ENCODE measurements around the gene CERCAM.

CERCAM gene

DNA sequence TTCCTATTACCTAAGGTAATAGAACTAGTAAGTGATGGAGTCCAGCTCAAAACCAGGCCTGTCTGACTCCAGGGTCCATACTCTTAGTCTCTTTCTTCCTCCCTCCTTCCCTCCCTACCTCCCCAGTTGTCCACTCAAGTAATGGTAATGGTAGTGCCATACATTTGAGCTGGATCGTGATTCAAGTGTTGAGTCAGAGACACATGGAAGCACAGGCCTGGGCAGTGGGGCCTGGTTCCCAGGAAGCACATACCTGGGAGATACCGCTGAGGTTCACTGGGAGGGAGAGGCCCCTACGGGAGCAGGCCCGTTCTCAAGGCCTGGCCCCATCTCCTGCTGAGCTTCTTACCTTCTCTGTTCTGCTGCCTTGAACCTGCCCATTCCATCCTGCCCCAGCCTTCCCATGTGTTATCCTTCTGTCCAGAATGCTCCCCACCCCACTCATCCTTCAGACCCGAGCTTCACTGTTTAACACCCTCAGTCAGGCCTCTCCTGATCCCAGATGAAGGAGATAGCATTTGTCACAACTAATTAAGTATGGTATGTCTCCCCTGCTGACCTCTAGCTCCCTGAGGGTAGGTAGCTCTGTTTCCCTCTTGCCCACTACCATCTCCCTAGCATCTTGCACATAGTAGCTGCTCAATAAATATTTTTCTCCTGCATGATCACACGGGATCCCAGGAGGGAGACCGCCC lies 35.7 kb upstream of the CERCAM start:
- Histone ChIP-seq H3K27ac (ENCODE audit: low read depth, low read length) (no peak overlapping the region), H3K27me3 (ENCODE audit: control insufficient read depth in 5 of 5, insufficient read depth in 4 of 5, low read length in 5 of 5) (no peaks in the 10 kb centered on the region), H3K9me3 (ENCODE audit: control insufficient read depth in 5 of 5, low read length in 5 of 5) (no peaks in the 10 kb centered on the region), H3K4me3 (ENCODE audit: low read depth in 1 of 5, low read length in 5 of 5) (no peak overlapping the region), H3K36me3 (ENCODE audit: control insufficient read depth in 5 of 5, insufficient read depth in 5 of 5, low read length in 5 of 5) (peaks cover 0 to 88% (median 70%) of the 10 kb centered on the region in 5 donors), H3K4me1 (ENCODE audit: control insufficient read depth in 5 of 5, insufficient read depth in 5 of 5, low read length in 5 of 5) (no peaks in the 10 kb centered on the region), H3K9ac (ENCODE audit: low read length in 5 of 5) (peak overlapping the region in 1 of 5 donors; percentile 10)

DNA sequence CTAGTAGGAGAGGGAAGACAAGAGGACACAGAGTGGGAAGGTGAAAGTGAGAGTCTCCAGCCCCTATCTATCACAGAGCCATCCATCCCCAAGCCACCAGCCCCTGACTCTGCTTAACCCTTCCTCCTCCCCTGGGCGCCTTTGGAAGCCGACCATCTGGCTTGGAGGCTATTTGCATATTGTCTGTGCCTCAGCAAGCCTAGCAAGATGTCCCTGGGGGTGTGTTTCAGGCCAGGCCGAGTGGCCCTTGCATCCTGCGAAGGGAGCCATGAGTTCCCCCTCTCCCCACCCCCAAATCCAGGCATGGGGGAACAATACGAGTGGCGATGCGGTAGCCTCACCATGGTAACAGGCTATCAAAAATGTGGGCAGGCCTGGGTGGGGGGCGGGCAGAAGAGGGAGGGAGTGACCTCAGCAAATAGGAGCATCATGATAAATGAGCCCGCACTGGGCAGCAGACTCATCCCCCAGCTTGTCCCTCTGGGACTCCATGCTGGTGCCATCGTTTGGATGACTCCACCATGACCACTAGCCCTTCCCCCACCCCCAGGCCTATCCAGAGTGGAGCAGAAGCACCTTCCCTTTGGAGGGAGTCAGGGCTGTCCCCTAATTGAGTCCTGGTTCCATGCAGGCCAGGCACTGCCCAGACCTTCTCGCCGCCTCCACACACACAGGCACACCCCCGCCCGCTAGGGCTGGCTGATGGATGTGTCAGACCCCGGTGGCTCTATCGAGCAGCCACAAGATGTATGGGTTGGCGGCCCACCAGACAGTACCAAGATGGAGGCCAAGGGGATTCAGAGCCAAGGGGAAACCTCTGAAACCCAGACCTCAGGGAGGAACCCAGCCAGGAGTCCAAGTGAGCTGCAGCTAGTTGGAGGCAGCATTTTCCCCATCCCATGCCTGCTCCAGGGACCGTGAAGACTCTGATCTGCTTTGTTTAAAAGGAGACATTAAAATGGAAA lies 34.9 kb upstream of the CERCAM start:
- Histone ChIP-seq H3K36me3 (ENCODE audit: control insufficient read depth in 5 of 5, insufficient read depth in 5 of 5, low read length in 5 of 5) (peaks cover 0 to 87% (median 73%) of the 10 kb centered on the region in 5 donors), H3K9me3 (ENCODE audit: control insufficient read depth in 5 of 5, low read length in 5 of 5) (no peaks in the 10 kb centered on the region), H3K9ac (ENCODE audit: low read length in 5 of 5) (peak overlapping the region in 1 of 5 donors; percentile 10), H3K4me1 (ENCODE audit: control insufficient read depth in 5 of 5, insufficient read depth in 5 of 5, low read length in 5 of 5) (no peaks in the 10 kb centered on the region), H3K4me3 (ENCODE audit: low read depth in 1 of 5, low read length in 5 of 5) (no peak overlapping the region), H3K27ac (ENCODE audit: low read depth, low read length) (no peak overlapping the region), H3K27me3 (ENCODE audit: control insufficient read depth in 5 of 5, insufficient read depth in 4 of 5, low read length in 5 of 5) (no peaks in the 10 kb centered on the region)

DNA sequence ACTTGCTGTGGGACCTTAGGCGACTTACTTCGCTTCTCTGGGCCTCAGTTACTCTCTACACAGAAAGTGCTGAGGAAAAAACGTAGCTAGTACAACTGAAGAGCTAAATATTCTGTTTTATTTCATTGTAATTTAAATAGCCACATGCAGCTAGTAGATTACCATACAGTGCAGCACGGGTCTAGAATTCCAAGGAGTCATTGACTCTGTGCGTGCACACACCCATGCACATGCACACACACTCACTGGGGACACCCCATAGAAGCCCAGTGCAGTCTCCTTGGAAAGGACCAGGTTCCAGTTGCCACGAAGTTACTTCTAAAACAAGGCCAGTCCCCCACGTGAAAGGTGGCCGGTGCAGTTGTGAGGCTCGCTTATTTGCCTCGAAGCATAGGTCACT lies 32.5 kb upstream of the CERCAM start:
- Histone ChIP-seq H3K9ac (ENCODE audit: low read length in 5 of 5) (no peak overlapping the region), H3K4me1 (ENCODE audit: control insufficient read depth in 5 of 5, insufficient read depth in 5 of 5, low read length in 5 of 5) (no peaks in the 10 kb centered on the region), H3K27ac (ENCODE audit: low read depth, low read length) (no peak overlapping the region), H3K36me3 (ENCODE audit: control insufficient read depth in 5 of 5, insufficient read depth in 5 of 5, low read length in 5 of 5) (peaks cover 0 to 90% (median 81%) of the 10 kb centered on the region in 5 donors), H3K27me3 (ENCODE audit: control insufficient read depth in 5 of 5, insufficient read depth in 4 of 5, low read length in 5 of 5) (no peaks in the 10 kb centered on the region), H3K4me3 (ENCODE audit: low read depth in 1 of 5, low read length in 5 of 5) (no peak overlapping the region), H3K9me3 (ENCODE audit: control insufficient read depth in 5 of 5, low read length in 5 of 5) (no peaks in the 10 kb centered on the region)

DNA sequence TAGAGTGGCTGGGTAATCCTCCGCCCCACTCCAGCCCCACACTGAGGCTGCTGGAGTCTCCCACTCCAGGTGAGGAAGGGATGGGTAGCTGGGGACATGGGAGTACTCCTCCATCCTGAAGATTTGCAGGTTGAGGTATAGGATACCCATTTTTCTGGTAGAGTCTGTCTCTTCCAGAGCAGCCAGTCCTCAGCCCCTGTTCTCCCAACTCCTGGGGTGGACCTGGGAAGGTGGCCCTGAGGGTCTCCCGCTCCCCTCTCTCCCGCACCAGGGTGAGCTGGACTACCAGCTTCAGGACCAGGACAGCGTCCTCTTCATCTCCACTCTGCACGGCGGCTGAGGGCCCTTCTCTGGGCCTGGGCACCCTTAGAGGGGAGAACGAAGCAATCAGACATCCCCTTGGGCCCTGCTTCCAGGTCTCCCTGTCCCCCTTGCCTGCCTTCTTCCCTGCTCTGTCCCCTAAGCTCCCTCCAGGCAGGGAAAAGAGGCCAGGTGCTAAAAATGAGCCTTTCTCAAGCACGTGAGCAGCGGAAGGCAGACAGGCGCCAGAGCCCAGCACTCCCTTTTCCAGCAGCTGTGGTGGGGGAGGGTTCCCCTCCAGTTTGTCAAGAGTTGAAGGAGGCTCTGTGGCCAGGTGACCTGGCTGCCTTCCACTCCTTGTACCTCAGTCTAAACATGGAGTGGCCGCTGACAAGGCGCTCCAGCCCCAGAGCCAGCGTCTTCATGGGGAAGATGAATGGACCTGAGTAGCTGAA lies 31.1 kb upstream of the CERCAM start:
- no peak overlapping the region for H3K4me3 ChIP-seq (ENCODE audit: low read depth in 1 of 5, low read length in 5 of 5)
- peaks cover 0 to 78% (median 71%) of the 10 kb centered on the region in 5 donors for H3K36me3 ChIP-seq (ENCODE audit: control insufficient read depth in 5 of 5, insufficient read depth in 5 of 5, low read length in 5 of 5)

DNA sequence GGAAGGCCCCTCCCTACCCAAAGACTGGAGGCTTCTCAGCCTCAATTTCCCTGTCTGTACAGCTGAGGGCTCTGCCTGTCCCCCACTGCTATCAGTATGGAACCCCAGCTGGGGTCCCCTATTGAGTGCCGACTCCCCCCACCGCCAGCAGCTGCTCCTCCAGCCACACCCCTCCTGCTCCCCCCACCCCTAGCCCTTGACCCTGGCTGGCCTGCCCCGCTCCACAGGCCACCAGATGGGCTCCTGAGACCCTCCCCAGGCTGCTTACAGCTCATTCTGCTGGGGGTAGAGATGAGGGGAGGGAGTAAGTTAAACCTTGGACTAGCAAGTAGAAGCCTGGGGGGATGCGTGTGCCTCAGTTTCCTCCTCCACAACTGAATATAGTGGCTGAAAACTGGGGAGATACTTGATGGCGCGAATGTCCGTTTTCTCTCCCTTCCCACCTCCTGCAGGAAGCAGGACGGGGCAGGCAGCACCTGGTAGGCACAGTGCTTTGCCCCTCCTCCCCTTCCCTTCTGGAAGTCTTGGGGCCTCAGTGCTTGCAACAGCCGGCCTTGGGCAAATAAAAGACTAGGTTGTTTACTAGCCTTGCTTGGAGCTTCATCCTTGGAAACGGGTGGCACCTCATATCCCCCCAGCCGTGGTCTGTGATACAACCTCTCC lies 30.4 kb upstream of the CERCAM start:
- peaks cover 0 to 71% (median 64%) of the 10 kb centered on the region in 5 donors for H3K36me3 ChIP-seq (ENCODE audit: control insufficient read depth in 5 of 5, insufficient read depth in 5 of 5, low read length in 5 of 5)

More for the DNA sequence above, 31.1 kb upstream of the CERCAM start:
- Histone ChIP-seq H3K27ac (ENCODE audit: low read depth, low read length) (no peak overlapping the region), H3K9ac (ENCODE audit: low read length in 5 of 5) (no peak overlapping the region), H3K9me3 (ENCODE audit: control insufficient read depth in 5 of 5, low read length in 5 of 5) (no peaks in the 10 kb centered on the region), H3K27me3 (ENCODE audit: control insufficient read depth in 5 of 5, insufficient read depth in 4 of 5, low read length in 5 of 5) (no peaks in the 10 kb centered on the region), H3K4me1 (ENCODE audit: control insufficient read depth in 5 of 5, insufficient read depth in 5 of 5, low read length in 5 of 5) (no peaks in the 10 kb centered on the region)

DNA sequence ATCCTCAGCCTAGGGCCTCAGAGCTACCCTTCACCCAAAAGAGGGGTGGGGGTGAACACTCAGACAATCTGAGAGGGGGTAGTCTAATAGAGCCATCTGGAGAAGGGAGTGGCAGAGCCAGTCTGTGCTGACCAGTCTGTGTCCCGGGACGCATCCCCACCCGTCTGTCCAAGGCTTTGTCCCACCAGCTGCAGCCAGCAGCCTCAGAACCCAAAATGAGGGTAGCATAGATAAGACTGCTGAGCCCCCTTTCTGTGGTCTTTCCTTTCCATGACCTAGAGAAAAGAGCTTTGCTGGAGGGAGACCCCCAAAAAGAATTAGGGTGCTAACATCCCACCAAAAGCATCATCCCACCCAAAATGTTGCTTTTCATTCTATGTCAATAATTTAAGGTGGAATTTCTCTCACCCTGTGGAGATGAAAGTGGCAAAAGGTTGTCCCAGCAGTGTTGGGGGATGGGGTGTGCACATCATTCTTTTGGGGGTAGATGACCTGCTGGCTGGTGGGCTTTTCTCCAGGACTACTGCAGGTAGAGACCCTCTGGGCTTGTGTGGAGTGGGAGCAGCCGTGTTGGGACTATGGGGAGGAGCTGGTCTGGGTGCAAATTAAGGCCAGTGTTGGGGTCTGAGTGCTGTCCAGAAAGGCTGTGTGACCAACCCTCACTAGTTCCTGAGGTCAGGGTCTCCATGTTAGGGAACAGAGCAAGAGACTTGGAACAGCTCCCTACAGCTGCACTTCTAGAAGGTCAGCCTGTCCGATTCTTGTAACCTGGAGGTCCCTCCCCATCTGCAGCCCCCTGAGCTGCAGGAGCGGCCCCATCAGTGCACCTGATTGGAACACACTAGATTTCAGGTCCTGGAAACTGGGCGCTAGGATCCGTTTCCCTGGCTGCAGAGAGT lies 29.6 kb upstream of the CERCAM start:
- Histone ChIP-seq H3K36me3 (ENCODE audit: control insufficient read depth in 5 of 5, insufficient read depth in 5 of 5, low read length in 5 of 5) (peaks cover 0 to 63% (median 60%) of the 10 kb centered on the region in 5 donors), H3K9me3 (ENCODE audit: control insufficient read depth in 5 of 5, low read length in 5 of 5) (no peaks in the 10 kb centered on the region), H3K27me3 (ENCODE audit: control insufficient read depth in 5 of 5, insufficient read depth in 4 of 5, low read length in 5 of 5) (no peaks in the 10 kb centered on the region), H3K4me1 (ENCODE audit: control insufficient read depth in 5 of 5, insufficient read depth in 5 of 5, low read length in 5 of 5) (no peaks in the 10 kb centered on the region), H3K27ac (ENCODE audit: low read depth, low read length) (no peak overlapping the region), H3K9ac (ENCODE audit: low read length in 5 of 5) (no peak overlapping the region), H3K4me3 (ENCODE audit: low read depth in 1 of 5, low read length in 5 of 5) (no peak overlapping the region)

More for the DNA sequence above, 30.4 kb upstream of the CERCAM start:
- H3K9ac ChIP-seq (ENCODE audit: low read length in 5 of 5), result no peak overlapping the region
- no peaks in the 10 kb centered on the region for H3K9me3 ChIP-seq (ENCODE audit: control insufficient read depth in 5 of 5, low read length in 5 of 5)
- no peaks in the 10 kb centered on the region for H3K27me3 ChIP-seq (ENCODE audit: control insufficient read depth in 5 of 5, insufficient read depth in 4 of 5, low read length in 5 of 5)
- H3K4me3 ChIP-seq (ENCODE audit: low read depth in 1 of 5, low read length in 5 of 5), result no peak overlapping the region
- no peak overlapping the region for H3K27ac ChIP-seq (ENCODE audit: low read depth, low read length)
- no peaks in the 10 kb centered on the region for H3K4me1 ChIP-seq (ENCODE audit: control insufficient read depth in 5 of 5, insufficient read depth in 5 of 5, low read length in 5 of 5)

DNA sequence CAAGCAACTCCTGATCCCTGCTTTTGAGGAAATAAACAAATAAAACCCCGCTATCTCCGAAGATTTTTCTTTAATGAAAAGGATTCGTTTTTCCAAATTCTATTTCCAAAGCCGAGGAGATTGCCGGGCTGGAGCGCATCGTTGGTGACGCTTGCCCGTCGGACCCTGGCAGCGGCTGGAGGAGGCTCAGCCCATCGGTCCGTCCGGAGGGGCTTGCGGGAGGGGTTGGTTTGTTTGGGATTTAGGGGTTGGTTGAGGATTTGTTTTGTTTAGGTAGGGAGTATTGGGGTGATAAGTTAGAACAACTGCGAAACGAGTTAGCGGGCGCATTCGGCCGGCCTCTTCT lies 28.7 kb upstream of the CERCAM start:
- H3K27ac ChIP-seq (ENCODE audit: low read depth, low read length), result no peak overlapping the region

DNA sequence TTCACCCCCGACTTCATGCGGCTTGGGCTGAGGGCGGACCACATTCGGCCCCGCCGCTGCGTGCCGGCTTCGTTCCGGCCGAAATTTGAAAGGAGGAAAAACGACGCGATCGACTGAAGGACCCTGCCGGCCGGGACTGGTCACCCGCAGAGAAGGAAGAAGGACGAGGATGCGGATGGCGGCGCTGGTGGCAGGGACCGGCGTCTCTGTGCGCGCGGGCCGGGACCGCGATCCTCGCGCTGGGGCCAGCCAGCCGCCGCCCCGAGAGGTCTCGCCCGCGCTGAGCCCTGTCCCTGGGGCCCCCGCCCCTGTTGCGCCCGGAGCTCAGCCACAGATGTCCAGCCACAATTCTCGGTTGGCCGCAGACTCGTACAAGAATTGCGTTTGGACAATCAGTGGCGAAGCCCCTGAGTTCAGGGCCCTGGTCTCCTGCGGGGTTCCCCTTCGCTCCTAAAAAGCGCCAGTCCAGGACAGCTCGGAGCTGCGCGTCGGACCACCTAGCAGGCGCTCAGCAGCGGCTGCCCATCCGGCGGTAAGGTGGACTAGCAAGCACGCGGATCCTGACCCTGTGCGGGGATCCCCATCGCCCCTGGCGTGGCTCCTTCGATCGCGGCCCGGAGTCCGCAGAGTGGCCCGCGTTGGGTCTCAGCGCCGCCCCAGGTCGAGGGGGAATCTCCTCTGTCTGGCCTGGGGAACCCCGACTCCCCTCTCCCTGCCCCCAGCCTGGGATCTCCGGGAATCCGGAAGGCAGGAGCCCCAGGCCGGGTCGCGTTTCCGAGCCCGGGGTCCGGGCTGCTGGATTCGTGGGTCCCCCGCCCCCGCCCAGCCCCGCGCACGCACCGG lies 28.1 kb upstream of the CERCAM start:
- Histone ChIP-seq H3K27ac (ENCODE audit: low read depth, low read length) (no peak overlapping the region), H3K4me1 (ENCODE audit: control insufficient read depth in 5 of 5, insufficient read depth in 5 of 5, low read length in 5 of 5) (peaks cover 0 to 9% (median 8%) of the 10 kb centered on the region in 5 donors), H3K9me3 (ENCODE audit: control insufficient read depth in 5 of 5, low read length in 5 of 5) (no peaks in the 10 kb centered on the region), H3K27me3 (ENCODE audit: control insufficient read depth in 5 of 5, insufficient read depth in 4 of 5, low read length in 5 of 5) (peaks cover 0 to 3% (median 0%) of the 10 kb centered on the region in 5 donors), H3K9ac (ENCODE audit: low read length in 5 of 5) (no peak overlapping the region), H3K36me3 (ENCODE audit: control insufficient read depth in 5 of 5, insufficient read depth in 5 of 5, low read length in 5 of 5) (peaks cover 0 to 49% (median 45%) of the 10 kb centered on the region in 5 donors), H3K4me3 (ENCODE audit: low read depth in 1 of 5, low read length in 5 of 5) (no peak overlapping the region)

More for the DNA sequence above, 28.7 kb upstream of the CERCAM start:
- Histone ChIP-seq H3K9ac (ENCODE audit: low read length in 5 of 5) (no peak overlapping the region), H3K4me1 (ENCODE audit: control insufficient read depth in 5 of 5, insufficient read depth in 5 of 5, low read length in 5 of 5) (peaks cover 0 to 3% (median 3%) of the 10 kb centered on the region in 5 donors), H3K36me3 (ENCODE audit: control insufficient read depth in 5 of 5, insufficient read depth in 5 of 5, low read length in 5 of 5) (peaks cover 0 to 55% (median 51%) of the 10 kb centered on the region in 5 donors), H3K9me3 (ENCODE audit: control insufficient read depth in 5 of 5, low read length in 5 of 5) (no peaks in the 10 kb centered on the region), H3K27me3 (ENCODE audit: control insufficient read depth in 5 of 5, insufficient read depth in 4 of 5, low read length in 5 of 5) (no peaks in the 10 kb centered on the region), H3K4me3 (ENCODE audit: low read depth in 1 of 5, low read length in 5 of 5) (no peak overlapping the region)

All from subcutaneous abdominal adipose tissue (tissue), 5 donors.